GM21737 (cell line): ENCODE data around the gene SERINC4.
"Not testable (repeated sequence)": the region's sequence is repeated elsewhere in the genome, so short reads cannot be mapped to it uniquely, and the experiment has no call there.

ENCODE experiments used
- ATAC-seq: cut with Tn5 transposase; IDR thresholded peaks from one replicate; pipeline ENCODE4 v1.9.1; 2021; ENCODE audit warnings: mild to moderate bottlenecking, moderate library complexity; ENCODE audit not compliant: unreplicated experiment

The SERINC4 gene

DNA sequence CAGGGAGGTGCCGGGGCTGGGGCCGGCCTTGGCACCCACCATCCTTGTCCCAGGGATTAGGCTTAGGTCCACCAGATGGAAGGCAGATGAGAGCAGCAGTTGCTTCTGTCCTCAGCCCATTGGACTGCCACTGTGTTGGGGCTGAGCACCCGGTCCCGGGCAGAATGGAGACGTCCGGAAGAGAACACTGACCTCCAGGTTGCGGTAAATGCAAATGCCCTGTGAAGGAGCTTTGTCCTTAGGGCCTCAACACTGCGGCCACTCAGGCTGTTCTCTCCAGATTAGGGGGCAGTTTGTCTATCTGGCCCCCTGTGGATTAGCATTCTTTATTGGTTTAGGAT, at the start of gene SERINC4:
Gene SERINC4, minus strand, starts transcription at position 276 of the 341 bp plus-strand sequence. Its CDS starts 234 bp downstream, at position 42.
- no peak for ATAC-seq

DNA sequence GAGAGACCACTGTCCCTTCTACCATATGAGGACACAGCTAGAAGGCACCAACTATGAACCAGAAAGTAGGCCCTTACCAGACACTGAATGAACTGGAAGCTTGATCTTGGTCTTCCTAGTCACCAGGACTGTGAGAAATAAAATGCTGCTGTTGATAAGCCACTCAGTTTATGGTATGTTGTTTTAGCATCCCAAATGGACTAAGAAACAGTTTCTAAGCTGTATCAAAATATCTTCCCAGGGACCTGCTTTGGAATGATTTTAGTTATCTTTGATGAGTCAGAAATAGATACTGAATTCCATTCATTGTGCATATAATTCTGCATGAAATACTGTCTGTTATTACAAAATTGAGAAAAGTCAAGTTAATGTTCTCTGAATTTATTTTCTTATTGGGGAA, 45.4 kb upstream of the SERINC4 start:
- ATAC-seq, result no peak

DNA sequence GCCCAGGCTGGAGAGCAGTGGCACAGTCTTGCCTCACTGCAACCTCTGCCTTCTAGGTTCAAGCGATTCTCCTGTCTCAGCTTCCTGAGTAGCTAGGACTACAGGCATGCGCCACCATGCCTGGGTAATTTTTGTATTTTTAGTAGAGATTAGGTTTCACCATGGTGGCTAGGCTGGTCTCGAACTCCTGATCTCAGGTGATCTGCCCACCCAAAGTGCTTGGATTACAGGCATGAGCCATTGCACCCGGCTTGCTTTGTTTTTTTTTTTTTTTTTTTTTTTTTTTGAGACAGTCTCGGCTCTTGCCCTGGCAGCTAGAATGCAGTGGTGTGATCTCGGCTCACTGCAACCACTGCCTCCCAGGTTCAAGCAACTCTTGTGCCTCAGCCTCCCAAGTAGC, 32.5 kb upstream of the SERINC4 start:
- ATAC-seq, result not testable (repeated sequence)

DNA sequence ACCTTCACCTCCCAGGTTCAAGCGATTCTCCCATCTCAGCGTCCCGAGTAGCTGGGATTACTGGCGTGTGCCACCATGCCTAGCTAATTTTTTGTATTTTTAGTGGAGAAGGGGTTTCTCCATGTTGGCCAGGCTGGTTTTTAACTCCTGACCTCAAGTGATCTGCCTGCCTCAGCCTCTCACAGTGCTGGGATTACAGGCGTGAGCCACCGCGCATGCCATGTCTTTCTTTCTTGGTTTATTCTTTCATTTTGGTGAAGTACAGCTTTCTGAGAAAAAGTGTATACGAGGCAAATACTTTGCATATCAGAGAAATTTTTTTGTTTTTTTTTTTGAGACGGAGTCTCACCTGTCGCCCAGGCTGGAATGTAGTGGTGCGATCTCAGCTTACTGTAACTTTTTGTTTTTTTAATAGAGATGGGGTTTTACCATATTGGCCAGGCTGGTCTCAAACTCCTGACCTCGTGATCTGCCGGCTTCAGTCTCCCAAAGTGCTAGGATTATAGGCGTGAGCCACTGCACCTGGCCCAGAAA, 31.6 kb upstream of the SERINC4 start:
- not testable (repeated sequence) for ATAC-seq

DNA sequence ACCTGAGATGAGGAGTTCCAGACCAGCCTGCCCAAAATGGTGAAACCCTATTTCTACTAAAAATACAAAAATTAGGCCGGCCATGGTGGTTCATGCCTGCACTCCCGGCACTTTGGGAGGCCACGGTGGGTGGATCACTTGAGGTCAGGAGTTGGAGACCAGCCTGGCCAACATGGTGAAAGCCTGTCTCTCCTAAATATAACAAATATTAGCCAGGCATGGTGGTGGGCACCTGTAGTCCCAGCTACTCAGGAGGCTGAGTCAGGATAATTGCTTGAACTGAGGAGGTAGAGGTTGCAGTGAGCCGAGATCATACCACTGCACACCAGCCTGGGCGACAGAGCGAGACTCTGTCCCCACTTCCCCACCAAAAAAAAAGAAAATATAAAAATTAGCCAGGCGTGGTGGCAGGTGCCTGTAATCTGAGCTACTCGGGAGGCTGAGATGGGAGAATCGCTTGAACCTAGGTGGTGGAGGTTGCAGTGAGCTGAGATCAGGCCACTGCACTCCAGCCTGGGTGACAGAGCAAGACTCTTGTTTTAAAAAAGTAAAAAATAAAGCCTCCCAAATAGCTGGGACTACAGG, 30.8 kb upstream of the SERINC4 start:
- not testable (repeated sequence) for ATAC-seq

DNA sequence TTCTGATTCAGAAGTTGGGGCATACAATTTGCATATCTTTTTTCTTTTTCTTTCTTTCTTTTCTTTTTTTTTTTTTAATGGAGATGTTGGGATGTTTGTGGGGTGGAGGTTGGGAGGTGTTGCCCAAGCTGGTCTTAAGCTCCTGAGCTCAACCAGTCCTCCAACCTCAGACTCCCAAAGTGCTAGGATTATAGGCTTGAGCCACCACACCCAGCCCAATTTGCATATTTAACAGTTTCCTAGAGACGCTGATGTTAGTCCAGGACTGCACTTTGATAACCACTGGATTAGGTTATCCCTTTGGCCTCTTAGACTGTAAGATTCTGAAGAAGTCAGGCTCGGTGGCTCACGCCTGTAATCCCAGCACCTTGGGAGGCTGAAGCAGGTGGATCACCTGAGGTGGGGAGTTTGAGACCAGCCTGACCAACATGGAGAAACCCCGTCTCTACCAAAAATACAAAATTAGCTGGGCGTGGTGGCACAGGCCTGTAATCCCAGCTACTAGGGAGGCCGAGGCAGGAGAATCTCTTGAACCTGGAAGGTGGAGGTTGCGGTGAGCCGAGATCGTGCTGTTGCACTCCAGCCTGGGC, 30.0 kb upstream of the SERINC4 start:
- ATAC-seq, result not testable (repeated sequence)

DNA sequence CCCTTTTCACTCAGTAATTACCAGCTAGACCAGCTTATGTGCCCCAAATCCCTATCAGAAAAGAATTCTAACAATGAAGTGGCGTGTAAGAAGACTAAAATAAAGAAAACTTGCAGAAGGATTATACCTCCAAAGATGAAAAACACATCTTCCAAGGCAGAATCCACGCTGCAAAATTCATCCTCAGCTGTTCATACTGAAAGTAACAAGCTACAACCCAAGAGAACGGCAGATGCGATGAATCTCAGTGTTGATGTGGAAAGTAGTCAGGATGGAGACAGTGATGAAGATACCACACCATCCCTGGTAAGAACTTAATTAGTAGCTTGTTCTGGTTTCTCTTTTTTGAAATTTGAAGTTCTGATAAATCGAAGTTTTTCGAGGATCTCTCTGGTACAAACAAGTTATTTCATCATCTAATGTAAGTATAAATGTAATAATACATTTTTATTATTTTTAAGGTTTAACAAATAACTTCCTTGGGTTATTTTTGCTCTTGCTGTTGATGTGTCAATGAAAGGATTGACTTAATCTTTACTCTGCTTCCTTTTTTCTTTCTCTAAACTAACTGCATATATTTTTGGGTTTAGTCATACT, 28.1 kb upstream of the SERINC4 start:
- ATAC-seq, result no peak

DNA sequence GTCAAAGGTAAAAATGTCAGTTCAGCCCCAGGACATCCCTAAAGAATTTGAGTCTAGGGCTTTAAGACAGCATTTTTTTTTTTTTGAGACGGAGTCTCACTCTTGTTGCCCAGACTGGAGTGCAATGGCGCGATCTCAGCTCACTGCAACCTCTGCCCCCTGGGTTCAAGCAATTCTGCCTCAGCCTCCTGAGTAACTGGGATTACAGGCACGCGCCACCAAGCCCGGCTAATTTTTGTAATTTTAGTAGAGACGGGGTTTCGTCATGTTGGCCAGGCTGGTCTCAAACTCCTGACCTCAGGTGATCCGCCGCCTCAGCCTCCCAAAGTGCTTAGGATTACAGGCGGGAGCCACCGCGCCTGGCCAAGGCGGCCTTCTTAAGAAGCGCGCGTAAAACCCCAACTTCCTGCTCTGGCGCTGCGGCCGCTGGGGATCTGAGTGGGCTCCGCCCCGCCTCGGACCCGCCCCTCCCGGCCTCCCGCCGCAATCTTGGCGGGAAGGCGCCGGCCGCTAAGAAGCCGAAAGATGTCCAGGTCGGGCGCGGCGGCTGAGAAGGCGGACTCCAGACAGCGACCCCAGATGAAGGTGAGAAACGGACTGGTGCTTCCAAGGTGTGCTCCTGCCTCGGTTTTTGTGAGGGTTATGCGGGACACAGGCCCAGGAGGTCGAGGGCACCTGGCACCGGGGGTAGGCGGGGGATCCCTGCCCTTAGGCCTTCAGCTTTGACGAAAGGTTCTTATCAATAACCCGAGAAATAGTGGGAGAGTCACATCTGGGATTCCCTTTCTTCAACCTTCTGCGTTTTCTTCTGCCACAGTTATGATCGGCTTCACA, 26.7 kb upstream of the SERINC4 start, which contains the start of gene WDR76:
Gene WDR76, plus strand, starts transcription at position 495 of the 834 bp plus-strand sequence. Its CDS starts 31 bp downstream, at position 526.
- peak; percentile 71 for ATAC-seq

DNA sequence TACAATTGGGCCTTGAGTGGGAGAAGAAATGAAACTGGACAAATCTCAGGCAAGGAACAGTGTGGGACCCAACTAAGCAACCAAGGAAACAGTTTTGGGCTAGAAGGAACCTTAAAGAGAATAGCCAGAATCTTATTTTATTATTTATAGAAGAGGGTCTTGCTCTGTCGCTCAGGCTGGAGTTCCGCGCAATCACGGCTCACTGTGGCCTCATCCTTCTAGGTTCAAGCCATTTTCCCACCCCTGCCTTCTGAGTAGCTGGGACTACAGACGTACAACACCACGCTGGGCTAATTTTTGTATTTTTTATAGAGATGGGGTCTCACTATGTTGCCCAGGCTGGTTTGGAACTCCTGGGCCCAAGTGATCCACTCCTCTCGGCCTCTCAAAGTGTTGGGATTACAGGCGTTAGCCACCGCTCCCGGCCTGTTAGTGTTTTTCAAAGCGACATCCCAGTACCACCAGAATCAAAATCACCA, 26.0 kb upstream of the SERINC4 start:
- ATAC-seq, result no peak

DNA sequence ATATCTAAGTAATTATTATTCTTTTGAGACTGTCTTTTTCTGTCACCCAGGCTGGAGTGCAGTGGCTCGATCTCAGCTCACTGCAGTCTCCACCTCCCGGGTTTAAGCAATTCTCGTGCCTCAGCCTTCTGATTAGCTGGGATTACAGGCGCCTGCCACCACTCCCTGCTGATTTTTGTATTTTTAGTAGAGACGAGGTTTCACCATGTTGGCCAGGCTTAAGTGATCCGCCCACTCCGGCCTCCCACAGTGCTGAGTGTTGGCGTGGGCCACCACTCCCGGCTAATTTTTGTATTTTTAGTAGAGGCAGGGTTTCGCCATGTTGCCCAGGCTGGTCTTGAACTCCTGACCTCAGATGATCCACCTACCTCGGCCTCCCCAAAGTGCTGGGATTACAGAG, 25.3 kb upstream of the SERINC4 start:
- not testable (repeated sequence) for ATAC-seq

DNA sequence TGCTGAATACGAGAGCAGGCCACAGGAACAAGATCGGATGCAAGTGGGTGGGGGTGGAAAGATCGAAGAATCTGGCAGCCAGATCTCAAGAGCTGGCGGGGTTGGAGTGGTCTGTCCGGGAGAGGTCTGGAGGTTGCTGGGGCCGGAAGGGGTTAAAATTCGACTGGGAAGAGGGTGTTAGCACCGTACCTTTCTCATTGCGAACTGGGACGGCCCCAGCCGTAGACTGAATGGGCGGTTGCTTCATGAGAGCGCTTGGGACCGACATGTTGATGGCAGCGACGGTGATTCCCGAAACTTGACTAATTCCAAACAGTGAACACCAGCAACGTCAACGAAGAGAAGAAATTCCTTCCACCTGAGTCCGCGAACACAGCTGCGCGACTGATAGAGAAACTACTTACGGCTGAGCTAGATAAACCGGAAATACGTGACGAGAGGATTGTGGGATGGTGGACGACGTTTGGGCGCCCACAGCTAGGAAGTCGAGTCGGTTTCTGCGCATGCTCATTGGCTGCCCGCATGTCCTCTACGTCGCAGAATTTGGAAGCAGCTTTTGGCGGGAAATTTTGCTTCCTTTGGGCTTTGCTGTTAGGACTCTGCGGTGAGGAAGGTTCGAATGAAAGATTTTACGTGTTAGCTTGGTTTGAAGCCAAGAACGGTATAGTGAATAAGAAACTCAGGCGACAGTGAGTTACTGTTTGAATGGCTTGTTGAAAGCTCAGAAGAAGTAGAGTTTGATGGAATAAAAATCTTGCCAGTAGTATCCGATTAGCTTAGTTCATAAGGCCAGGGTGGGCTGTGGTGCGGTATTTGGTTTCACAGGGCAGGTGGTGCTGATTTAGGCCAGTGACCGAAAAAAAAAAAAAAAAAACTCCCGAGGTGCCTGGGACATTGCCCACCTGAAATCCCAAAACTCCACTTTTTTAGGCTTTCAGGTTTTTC, 24.6 kb upstream of the SERINC4 start, which contains the start of gene MFAP1:
Gene MFAP1, minus strand, starts transcription at position 389 of the 945 bp plus-strand sequence. Its CDS starts 121 bp downstream, at position 268.
- peak; percentile 70 for ATAC-seq

DNA sequence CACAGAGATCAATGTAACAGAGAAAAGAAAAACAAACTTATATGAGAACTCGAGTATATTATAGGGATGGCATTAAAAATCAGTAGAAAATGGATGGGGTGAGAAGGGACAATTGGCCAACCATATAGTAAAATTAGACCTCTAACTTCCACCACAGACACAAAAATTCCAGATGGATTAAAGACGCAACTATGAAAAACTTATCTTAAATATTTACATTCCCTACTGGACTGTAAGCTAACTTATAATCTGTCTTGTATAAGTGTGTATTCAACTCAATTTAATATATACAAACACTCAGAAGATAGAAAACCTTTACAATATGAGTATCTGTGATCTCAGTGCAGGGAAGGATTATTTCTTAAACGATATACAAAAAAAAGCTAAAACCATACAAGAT, 21.5 kb upstream of the SERINC4 start:
- ATAC-seq, result no peak

DNA sequence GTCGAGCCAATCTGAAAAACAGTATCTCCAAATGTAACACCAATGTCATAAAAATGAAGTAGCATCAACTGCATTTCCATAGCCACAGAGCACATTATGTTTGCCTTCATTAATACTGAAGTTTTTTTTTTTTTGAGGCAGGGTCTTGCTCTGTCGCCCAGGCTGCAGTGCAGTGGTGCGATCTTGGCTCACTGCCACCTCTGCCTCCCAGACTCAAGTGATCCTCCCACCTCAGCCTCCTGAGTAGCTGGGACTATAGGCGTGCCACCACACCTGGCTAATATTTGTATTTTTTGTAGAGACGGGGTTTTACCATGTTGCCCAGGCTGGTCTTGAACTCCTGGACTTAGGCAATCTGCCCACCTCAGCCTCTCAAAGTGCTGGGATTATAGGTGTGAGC, 15.0 kb upstream of the SERINC4 start:
- not testable (repeated sequence) for ATAC-seq

DNA sequence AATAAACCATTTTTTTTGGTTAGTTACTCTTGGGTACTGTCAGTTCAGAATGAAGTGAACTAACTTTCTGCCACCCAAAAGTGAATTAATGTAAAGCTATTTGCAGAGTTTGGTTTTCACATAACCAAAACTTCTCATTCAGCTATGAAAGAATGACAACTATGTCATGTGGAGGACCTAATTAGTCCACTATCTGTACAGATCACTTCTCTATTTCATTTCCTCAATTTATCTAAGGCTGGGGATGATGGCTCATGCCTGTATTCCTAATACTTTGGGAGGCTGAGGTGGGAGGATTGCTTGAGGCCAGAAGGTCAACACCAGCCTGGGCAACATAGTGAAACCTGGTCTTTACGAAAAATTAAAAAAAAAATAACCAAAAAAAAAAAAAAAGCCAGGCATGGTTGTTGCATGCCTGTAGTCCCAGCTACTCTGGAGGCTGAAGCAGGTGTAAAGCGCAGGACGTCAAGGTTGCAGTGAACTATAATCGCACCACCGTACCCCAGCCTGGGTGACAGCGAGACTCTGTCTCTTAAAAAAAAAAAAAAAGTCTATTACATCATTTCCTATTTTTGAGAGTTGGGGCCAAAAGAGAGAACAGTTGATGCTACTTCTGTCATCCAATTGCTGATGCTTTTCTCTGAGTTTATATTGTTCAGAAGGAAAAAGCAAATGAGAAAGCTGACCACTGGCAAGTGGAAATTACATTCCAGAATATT, 9.1 kb upstream of the SERINC4 start:
- ATAC-seq, result peak; percentile 49

DNA sequence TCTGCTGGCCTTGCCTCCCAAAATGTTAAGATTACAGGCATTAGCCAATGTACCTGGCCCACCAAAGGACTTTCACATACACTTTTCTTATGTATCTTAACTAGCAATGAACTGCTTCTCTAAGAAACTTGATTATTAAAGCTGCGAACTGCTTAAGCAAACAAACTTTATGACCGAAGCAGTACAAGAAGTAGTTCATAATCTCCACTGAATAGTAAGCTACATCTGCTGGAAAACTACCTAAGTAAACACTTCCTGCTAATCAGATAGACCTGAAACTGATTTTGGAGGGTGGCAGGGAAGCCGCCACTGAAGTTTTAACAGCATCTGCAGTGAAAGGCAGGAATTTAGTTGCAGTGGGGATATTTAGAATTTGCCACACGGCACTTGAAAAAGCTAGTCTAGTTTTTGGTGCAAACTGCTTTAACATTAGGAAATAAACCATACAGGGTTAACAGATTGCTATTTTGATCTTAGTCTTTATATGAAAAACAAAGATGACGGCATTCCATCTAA, 8.5 kb upstream of the SERINC4 start:
- ATAC-seq, result no peak

DNA sequence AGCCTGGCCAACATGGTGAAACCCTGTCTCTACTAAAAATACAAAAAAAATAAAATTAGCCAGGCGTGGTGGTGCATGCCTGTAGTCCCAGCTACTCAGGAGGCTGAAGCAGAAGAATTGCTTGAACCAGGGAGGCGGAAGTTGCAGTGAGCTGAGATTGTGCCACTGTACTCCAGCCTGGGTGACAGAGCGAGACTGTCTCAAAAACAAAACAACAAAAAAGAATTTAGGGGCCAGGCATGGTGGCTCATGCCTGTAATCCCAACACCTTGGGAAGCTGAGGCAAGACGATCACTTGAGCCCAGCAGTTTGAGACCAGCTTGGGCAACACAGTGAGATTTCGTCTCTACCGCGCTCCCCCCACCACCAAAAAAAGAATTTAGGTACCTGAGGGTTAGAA, 2.7 kb upstream of the SERINC4 start:
- not testable (repeated sequence) for ATAC-seq

DNA sequence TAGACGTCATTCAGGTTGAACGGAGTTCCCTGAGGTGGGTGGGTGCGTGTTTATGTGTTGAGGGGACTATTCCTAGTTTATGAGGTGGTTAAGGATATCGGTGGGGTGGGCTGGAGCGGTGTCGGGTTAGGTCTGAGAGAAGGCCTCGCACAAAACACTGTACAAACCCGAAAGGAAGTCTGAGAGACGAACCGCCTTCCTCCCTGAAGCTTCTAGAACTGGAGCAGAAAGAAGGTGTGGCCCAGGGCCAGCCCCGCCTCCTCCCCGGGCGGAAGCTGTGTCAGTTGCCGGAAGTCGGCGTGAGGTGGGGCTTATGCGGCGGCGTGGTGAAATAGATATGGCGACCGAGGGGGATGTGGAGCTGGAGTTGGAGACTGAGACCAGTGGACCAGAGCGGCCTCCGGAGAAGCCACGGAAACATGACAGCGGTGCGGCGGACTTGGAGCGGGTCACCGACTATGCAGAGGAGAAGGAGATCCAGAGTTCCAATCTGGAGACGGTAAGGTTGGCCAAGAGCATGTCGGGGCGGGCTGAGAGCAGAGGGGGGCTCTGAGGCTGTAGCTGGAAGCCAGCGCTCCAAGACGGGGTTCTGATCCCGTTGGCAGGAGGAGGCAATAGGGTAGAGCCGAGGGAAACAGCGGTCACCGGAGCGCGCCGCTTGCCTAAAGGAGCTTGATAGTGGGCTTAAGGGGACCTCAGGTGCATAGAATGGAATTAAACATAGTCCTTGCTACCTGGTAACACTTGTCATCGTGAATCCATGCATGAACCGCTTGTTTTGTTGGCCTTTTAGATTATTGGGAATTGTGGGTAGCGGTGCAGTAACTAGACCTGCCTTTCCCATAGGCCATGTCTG, 494 bp upstream of the SERINC4 start, which contains the start of gene HYPK:
Gene HYPK, plus strand, starts transcription at position 314 of the 856 bp plus-strand sequence. Its CDS starts 24 bp downstream, at position 338.
- ATAC-seq, result peak; percentile 76
